ENCODE results near the gene SMPD1. TPM values are rescaled to one million over a fixed set of nuclear protein-coding genes. Genes with fewer than 3 reads are reported as not detected.

The SMPD1 gene
- total and polyA plus RNA-seq, 9 of the 15 experiments (the other 6 are each of a cell fraction or from before 2014, with no cell fraction given): 0.90 to 9.9 (median 5.2) TPM

DNA sequence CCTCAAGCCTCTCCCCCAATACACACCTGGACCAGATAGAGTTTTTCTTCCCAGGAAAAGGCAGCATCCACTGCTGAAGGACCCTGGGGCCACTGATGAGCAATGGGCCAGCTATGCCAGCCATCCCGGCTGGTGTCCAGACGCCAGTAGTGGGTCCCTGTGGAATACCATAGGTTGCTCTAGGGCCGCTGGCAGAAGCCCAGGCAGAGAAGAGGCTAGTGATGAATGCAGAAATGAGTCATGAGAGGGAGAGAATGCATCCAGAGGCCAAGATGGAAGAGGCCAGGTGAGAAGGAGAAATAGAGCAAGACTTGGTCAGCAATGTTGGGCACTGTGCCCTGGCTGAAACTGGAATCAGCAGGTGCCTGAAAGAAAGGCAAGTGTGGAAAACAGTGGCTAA is 41.6 kb downstream of the SMPD1 start:
- Histone ChIP-seq H3K9ac (ENCODE audit: insufficient read depth in 1 of 2, low read depth in 2 of 2, low read length in 2 of 2) (no peak overlapping the region), H3K9me3 (replicated peaks; ENCODE audit: control insufficient read depth, insufficient read depth, low read depth, low read length) (no peaks in the 10 kb centered on the region), H3K27ac (ENCODE audit: extremely low read depth, low read depth, low read length) (no peak overlapping the region), H2AFZ (ENCODE audit: low read depth, low read length) (no peak overlapping the region), H3K79me2 (ENCODE audit: control insufficient read depth, insufficient read depth, low read length) (no peaks in the 10 kb centered on the region), H3K27me3 (ENCODE audit: control insufficient read depth in 2 of 2, insufficient read depth in 2 of 2, low read length in 2 of 2) (peaks cover 14 to 33% of the 10 kb centered on the region in 2 experiments; a peak in 3 of 5 replicates), H3K9me1 (ENCODE audit: control insufficient read depth, insufficient read depth, low read length) (no peaks in the 10 kb centered on the region), H3K4me1 (replicated peaks in 1 of 2; ENCODE audit: control insufficient read depth in 2 of 2, insufficient read depth in 2 of 2, low read length in 2 of 2) (no peaks in the 10 kb centered on the region; a peak in 1 of 5 replicates), H4K20me1 (replicated peaks; ENCODE audit: control insufficient read depth, insufficient read depth, low read length) (no peaks in the 10 kb centered on the region), H3K4me2 (ENCODE audit: insufficient read depth, low read length) (no peak overlapping the region), H3K36me3 (ENCODE audit: control insufficient read depth, insufficient read depth, low read length) (no peaks in the 10 kb centered on the region), H3K4me3 (no peak overlapping the region)
- intact Hi-C loops (cut with micrococcal nuclease): no loop called here
- WGBS (ENCODE audit: insufficient coverage, low coverage, missing lambda C conversion rate): 11% methylated on average over 3 of the region's 3 CpGs
- FAIRE-seq (no peak), ATAC-seq (no peak), DNase-seq (ENCODE audit: extremely low read depth in 1 of 4, low spot score in 3 of 4) (no peak)
- in situ Hi-C loops (cut with MboI): no loop called here
- POLR2A ChIA-PET: interaction anchor here (2.7 kb wide), 1 partner anchor 9 kb away, joined by 7 read pairs; the partner anchor contains the start of gene HPX
- BruUV-seq (replicated peaks): no TSS peak
- CTCF ChIA-PET (ENCODE audit: low intra/inter-chr PET ratio): no interaction called here
- TF ChIP-seq XRCC4 (IDR thresholded peaks at IDR 0.05; ENCODE audit: extremely low read depth, insufficient read depth, insufficient read length): no peak
- TF ChIP-seq, protein P1, sequence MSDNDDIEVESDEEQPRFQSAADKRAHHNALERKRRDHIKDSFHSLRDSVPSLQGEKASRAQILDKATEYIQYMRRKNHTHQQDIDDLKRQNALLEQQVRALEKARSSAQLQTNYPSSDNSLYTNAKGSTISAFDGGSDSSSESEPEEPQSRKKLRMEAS (CRISPR knock-in tag; IDR thresholded peaks at IDR 0.05): no peak
- no peak for TF ChIP-seq ZNF12 (CRISPR knock-in tag; IDR thresholded peaks at IDR 0.05)
- no peak for TF ChIP-seq ETV6 (IDR thresholded peaks at IDR 0.05; ENCODE audit: borderline replicate concordance in 1 of 2, low read depth in 2 of 2, low read length in 1 of 2)
- no peak for TF ChIP-seq ETV6 (CRISPR knock-in tag; IDR thresholded peaks at IDR 0.05; ENCODE audit: borderline replicate concordance)
- no peak for TF ChIP-seq JUND (IDR thresholded peaks at IDR 0.05; ENCODE audit: borderline replicate concordance, low read depth, low read length)
- TF ChIP-seq JUND (tag; IDR thresholded peaks at IDR 0.05; ENCODE audit: borderline replicate concordance, low read depth, low read length): no peak
- TF ChIP-seq MED1 (CRISPR knock-in tag; IDR thresholded peaks at IDR 0.05; ENCODE audit: borderline replicate concordance): no peak
- no peak for TF ChIP-seq EP300 (IDR thresholded peaks at IDR 0.05; ENCODE audit: low read length)

All from K562 (cell line).